ENCODE measurements around the gene NFS1. TPM values are rescaled to one million over a fixed set of nuclear protein-coding genes. Genes with fewer than 3 reads are reported as not detected.

NFS1 gene
- total RNA-seq, 2 experiments from 2014 or later = 41.3 to 56.2 TPM

DNA sequence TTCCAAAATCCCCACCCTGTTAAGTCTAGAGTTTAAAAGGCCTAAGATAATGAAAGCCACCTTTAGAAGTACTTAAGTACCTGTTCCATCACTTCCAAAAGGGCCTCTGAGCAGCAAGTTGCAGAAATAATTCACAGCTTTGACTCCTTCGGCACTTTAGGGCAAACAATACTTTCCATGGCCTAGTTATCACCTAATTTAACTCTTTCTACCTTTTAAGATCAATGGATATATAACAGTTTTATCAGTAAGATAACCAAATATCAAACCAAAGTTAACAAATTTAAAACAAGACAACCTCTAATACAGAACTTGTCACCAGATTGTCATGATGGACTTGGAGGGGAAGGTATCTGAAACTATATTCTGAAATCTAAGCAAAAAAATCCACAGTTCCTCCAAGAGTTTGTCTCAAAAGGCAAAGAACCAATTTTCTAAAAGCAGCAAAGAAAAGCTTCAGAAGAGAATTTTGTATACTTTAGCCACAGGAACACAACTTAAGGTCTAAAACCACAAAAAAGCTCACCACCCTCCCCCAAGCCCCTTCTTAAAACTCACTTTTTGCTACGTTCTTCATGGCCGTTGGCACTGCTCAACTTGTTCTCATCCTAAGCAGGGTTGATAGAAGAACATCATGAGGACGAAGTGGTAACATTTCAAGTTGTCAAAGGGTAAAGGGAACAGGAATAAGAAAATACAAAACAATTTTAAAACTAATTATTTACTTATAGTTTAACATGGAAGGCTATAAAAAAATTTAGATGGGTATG, 39.4 kb upstream of the NFS1 start:
- peak overlapping the region; percentile 7; the same call in 1 of the 2 replicates for H3K4me2 ChIP-seq (ENCODE audit: low read length)
- TF ChIP-seq EZH2phosphoT487 (IDR thresholded peaks at IDR 0.05; ENCODE audit: borderline replicate concordance, low read depth, low read length) = no peak
- TF ChIP-seq, protein P1, sequence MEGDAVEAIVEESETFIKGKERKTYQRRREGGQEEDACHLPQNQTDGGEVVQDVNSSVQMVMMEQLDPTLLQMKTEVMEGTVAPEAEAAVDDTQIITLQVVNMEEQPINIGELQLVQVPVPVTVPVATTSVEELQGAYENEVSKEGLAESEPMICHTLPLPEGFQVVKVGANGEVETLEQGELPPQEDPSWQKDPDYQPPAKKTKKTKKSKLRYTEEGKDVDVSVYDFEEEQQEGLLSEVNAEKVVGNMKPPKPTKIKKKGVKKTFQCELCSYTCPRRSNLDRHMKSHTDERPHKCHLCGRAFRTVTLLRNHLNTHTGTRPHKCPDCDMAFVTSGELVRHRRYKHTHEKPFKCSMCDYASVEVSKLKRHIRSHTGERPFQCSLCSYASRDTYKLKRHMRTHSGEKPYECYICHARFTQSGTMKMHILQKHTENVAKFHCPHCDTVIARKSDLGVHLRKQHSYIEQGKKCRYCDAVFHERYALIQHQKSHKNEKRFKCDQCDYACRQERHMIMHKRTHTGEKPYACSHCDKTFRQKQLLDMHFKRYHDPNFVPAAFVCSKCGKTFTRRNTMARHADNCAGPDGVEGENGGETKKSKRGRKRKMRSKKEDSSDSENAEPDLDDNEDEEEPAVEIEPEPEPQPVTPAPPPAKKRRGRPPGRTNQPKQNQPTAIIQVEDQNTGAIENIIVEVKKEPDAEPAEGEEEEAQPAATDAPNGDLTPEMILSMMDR (conservative IDR thresholded peaks at IDR 0.05; ENCODE audit: low read length) = no peak
- H3K9me3 ChIP-seq (ENCODE audit: low read length) = no peaks in the 10 kb centered on the region
- no peak for DNase-seq (ENCODE audit: low spot score)
- H3K4me1 ChIP-seq (ENCODE audit: insufficient read depth, low read length, poor library complexity, severe bottlenecking) = peaks cover 49% of the 10 kb centered on the region
- intact Hi-C loops (cut with micrococcal nuclease; ENCODE audit: unreplicated experiment) = loop anchor here (5.0 kb wide), 1 partner anchor 36 kb away; no protein-coding TSS in a partner anchor
- POLR2A ChIA-PET = no interaction called here
- BruUV-seq (replicated peaks) = no TSS peak
- CTCF ChIA-PET (ENCODE audit: unreplicated experiment) = no interaction called here
- H2AFZ ChIP-seq (ENCODE audit: low read length) = no peak overlapping the region
- no peaks in the 10 kb centered on the region for H3K9me2 ChIP-seq (ENCODE audit: insufficient read depth, low read length)
- H3K79me2 ChIP-seq (ENCODE audit: insufficient read depth, low read depth, low read length) = peaks cover 94% of the 10 kb centered on the region
- no peak overlapping the region for H3K27ac ChIP-seq (ENCODE audit: low read depth, low read length, poor library complexity, severe bottlenecking)
- H3K4me3 ChIP-seq (ENCODE audit: low read depth, low read length, poor library complexity, severe bottlenecking) = peak overlapping the region; percentile 1
- H3K36me3 ChIP-seq (ENCODE audit: insufficient read depth, low read length) = peaks cover 84% of the 10 kb centered on the region
- peaks cover 59% of the 10 kb centered on the region for H4K20me1 ChIP-seq (ENCODE audit: insufficient read depth, low read length)

DNA sequence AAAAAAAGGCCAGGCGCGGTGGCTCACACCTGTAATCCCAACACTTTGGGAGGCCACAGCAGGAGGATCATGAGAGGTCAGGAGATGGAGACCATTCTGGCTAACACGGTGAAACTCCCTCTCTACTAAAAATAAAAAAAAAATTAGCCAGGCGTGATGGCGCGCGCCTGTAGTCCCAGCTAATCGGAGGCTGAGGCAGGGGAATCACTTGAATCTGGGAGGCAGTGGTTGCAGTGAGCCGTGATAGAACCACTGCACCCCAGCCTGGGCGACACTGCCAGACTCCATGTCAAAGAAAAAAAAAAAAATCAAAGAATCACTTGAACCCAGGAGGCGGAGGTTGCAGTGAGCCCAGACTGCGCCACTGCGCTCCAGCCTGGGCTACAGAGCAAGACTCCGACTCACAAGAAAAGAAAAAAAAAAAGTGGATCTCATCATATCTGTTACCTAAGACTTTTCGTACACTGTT, 38.7 kb upstream of the NFS1 start:
- H3K27ac ChIP-seq (ENCODE audit: low read depth, low read length, poor library complexity, severe bottlenecking) = no peak overlapping the region
- no peak overlapping the region for H2AFZ ChIP-seq (ENCODE audit: low read length)
- H3K4me3 ChIP-seq (ENCODE audit: low read depth, low read length, poor library complexity, severe bottlenecking) = no peak overlapping the region
- peaks cover 62% of the 10 kb centered on the region for H4K20me1 ChIP-seq (ENCODE audit: insufficient read depth, low read length)
- BruUV-seq (replicated peaks) = no TSS peak
- peaks cover 91% of the 10 kb centered on the region for H3K36me3 ChIP-seq (ENCODE audit: insufficient read depth, low read length)
- TF ChIP-seq, protein P1 (conservative IDR thresholded peaks at IDR 0.05; ENCODE audit: low read length) = no peak
- TF ChIP-seq EZH2phosphoT487 (IDR thresholded peaks at IDR 0.05; ENCODE audit: borderline replicate concordance, low read depth, low read length) = no peak
- intact Hi-C loops (cut with micrococcal nuclease; ENCODE audit: unreplicated experiment) = loop anchor here (5.0 kb wide), 1 partner anchor 36 kb away; no protein-coding TSS in a partner anchor
- DNase-seq (ENCODE audit: low spot score) = no peak
- H3K9me2 ChIP-seq (ENCODE audit: insufficient read depth, low read length) = no peaks in the 10 kb centered on the region
- H3K4me2 ChIP-seq (ENCODE audit: low read length) = no peak overlapping the region
- H3K9me3 ChIP-seq (ENCODE audit: low read length) = no peaks in the 10 kb centered on the region
- CTCF ChIA-PET (ENCODE audit: unreplicated experiment) = no interaction called here
- POLR2A ChIA-PET = no interaction called here
- peaks cover 95% of the 10 kb centered on the region for H3K79me2 ChIP-seq (ENCODE audit: insufficient read depth, low read depth, low read length)
- H3K4me1 ChIP-seq (ENCODE audit: insufficient read depth, low read length, poor library complexity, severe bottlenecking) = peaks cover 45% of the 10 kb centered on the region

Data from OCI-LY7 (cell line).